Naive thymus-derived CD4-positive, alpha-beta T cell (primary cell): ENCODE measurements around the gene KRT81. TPM values are rescaled to one million over a fixed set of nuclear protein-coding genes. Genes with fewer than 3 reads are reported as not detected.
A peak's percentile ranks its signal among the peaks of the same experiment; 100 is the strongest.
"Not testable (repeated sequence)": the region's sequence is repeated elsewhere in the genome, so short reads cannot be mapped to it uniquely, and the experiment has no call there.

Experiments used
- ATAC-seq: fragments of 150-1000 bp; cut with Tn5 transposase; 2 replicates; pipeline ENCODE4 v1.10.0; 2021; ENCODE audit warnings: mild to moderate bottlenecking, moderate library complexity
- CTCF ChIA-PET: fragments of 350-600 bp; sonication (Branson Sonifier 250); formaldehyde crosslinking; loops from one replicate; lab custom pipeline; 2021; ENCODE audit warnings: antibody characterized with exemption; lab: Charles Lee
- POLR2A ChIA-PET: fragments of 350-600 bp; sonication (Branson Sonifier 250); formaldehyde crosslinking; loops from one replicate; lab custom pipeline; 2021; ENCODE audit warnings: antibody characterized with exemption, inconsistent platforms; lab: Charles Lee
- DNase-seq, 9 donors: peaks; one replicate each; pipeline versions ENCODE4 v3.0.0 to v3.0.0-alpha.2; 2020 to 2022; ENCODE audit warnings: mixed read lengths in 1 of 9
- H3K27ac ChIP-seq: one replicate; pipeline ENCODE4 v1.7.0; 2013; ENCODE audit warnings: mild to moderate bottlenecking, low read depth, low read length, moderate library complexity
- H3K27me3 ChIP-seq, 2 donors: one replicate each; pipeline ENCODE4 v1.7.0; 2013; ENCODE audit warnings: low read length in 2 of 2, mild to moderate bottlenecking in 2 of 2, moderate library complexity in 2 of 2; ENCODE audit not compliant: control insufficient read depth in 2 of 2, insufficient read depth in 2 of 2
- H3K36me3 ChIP-seq, 3 experiments: 1 replicate in 2 of 3; 2 replicates in 1 of 3; pipeline ENCODE4 v1.7.0; 2013; ENCODE audit warnings: low read length in 3 of 3, mild to moderate bottlenecking in 3 of 3, moderate library complexity in 1 of 3; ENCODE audit not compliant: insufficient read depth in 3 of 3, control insufficient read depth in 2 of 3
- H3K4me1 ChIP-seq, 2 donors: one replicate each; pipeline ENCODE4 v1.7.0; 2013; ENCODE audit warnings: low read length in 2 of 2, mild to moderate bottlenecking in 2 of 2, moderate library complexity in 1 of 2; ENCODE audit not compliant: control insufficient read depth in 2 of 2, insufficient read depth in 2 of 2
- H3K4me3 ChIP-seq: 2 replicates; pipeline ENCODE4 v1.7.0; 2013; ENCODE audit warnings: mild to moderate bottlenecking, low read length
- H3K9me3 ChIP-seq, 3 experiments: 1 replicate in 2 of 3; 2 replicates in 1 of 3; pipeline ENCODE4 v1.7.0; 2013; ENCODE audit warnings: low read length in 3 of 3; ENCODE audit not compliant: control insufficient read depth in 2 of 3
- H3K27ac Mint-ChIP-seq, 9 donors: one replicate each; pipeline ENCODE4 v1.8.0; 2020 to 2022; ENCODE audit warnings: mixed read lengths in 9 of 9, mild to moderate bottlenecking in 8 of 9, moderate library complexity in 5 of 9, inconsistent platforms in 2 of 9
- H3K27me3 Mint-ChIP-seq, 5 donors: one replicate each; pipeline ENCODE4 v1.8.0; 2021 to 2022; ENCODE audit warnings: mixed read lengths in 5 of 5, mild to moderate bottlenecking in 1 of 5
- H3K36me3 Mint-ChIP-seq, 5 donors: one replicate each; pipeline ENCODE4 v1.8.0; 2020 to 2022; ENCODE audit warnings: mixed read lengths in 5 of 5, mild to moderate bottlenecking in 3 of 5, inconsistent platforms in 1 of 5
- H3K4me1 Mint-ChIP-seq, 7 donors: one replicate each; pipeline ENCODE4 v1.8.0; 2020 to 2022; ENCODE audit warnings: mixed read lengths in 7 of 7, mild to moderate bottlenecking in 3 of 7, inconsistent platforms in 1 of 7
- H3K4me3 Mint-ChIP-seq, 10 donors: one replicate each; pipeline ENCODE4 v1.8.0; 2020 to 2022; ENCODE audit warnings: mild to moderate bottlenecking in 10 of 10, mixed read lengths in 10 of 10, moderate library complexity in 6 of 10, inconsistent platforms in 2 of 10
- H3K9me3 Mint-ChIP-seq, 11 donors: one replicate each; pipeline ENCODE4 v1.8.0; 2020 to 2022; ENCODE audit warnings: mixed read lengths in 11 of 11, mild to moderate bottlenecking in 4 of 11, inconsistent platforms in 1 of 11, moderate library complexity in 1 of 11
- intact Hi-C, 2 donors: fragments of 100-400 bp; cut with micrococcal nuclease; formaldehyde crosslinking; loops; one replicate each; pipeline ENCODE4 v1.15.1; 2023
- polyA plus RNA-seq, 2 donors: library from polyadenylated mRNA; unstranded; fragments of 300-500 nt; fragmentation: Illumina TruSeq; gene quantifications; one replicate each; pipeline ENCODE4 v1.2.3, GENCODE V29; 2021
- total RNA-seq, 6 experiments: library from RNA in 5 of 6; stranded (reverse) in 5 of 6; gene quantifications; 1 replicate in 5 of 6; 2 replicates in 1 of 6; pipeline ENCODE4 v1.2.3 and lab custom pipeline; 2021 to 2026

The KRT81 gene
- total and polyA plus RNA-seq, 7 experiments from 2014 or later = 0.15 to 0.21 TPM; not detected in 5

- Mint-ChIP-seq H3K4me3 (peak overlapping the region in 1 of 10 donors; percentile 65), H3K9me3 (no peaks in the 10 kb centered on the region), H3K36me3 (peaks cover 0 to 48% (median 0%) of the 10 kb centered on the region in 5 donors), H3K27me3 (peaks cover 28 to 60% (median 46%) of the 10 kb centered on the region in 5 donors), H3K27ac (peak overlapping the region in 1 of 9 donors; percentile 99), H3K4me1 (peaks cover 0 to 63% (median 14%) of the 10 kb centered on the region in 7 donors)
- intact Hi-C loops = no loop called here
- H3K27me3 ChIP-seq = no peaks in the 10 kb centered on the region
- no peak overlapping the region for H3K4me3 ChIP-seq
- no peak overlapping the region for H3K27ac ChIP-seq
- ChIA-PET POLR2A (no interaction called here), CTCF (no interaction called here)
- no peaks in the 10 kb centered on the region for H3K36me3 ChIP-seq
- DNase-seq = no peak
- ATAC-seq = no peak
- no peaks in the 10 kb centered on the region for H3K4me1 ChIP-seq
- no peaks in the 10 kb centered on the region for H3K9me3 ChIP-seq
Observed at GRCh38 chr12:52252728-52253343, 38.5 kb downstream of the KRT81 start.

- H3K9me3 ChIP-seq, H3K9me3 Mint-ChIP-seq, H3K27ac ChIP-seq, ATAC-seq, POLR2A ChIA-PET, H3K27me3 ChIP-seq, H3K4me1 ChIP-seq, H3K36me3 ChIP-seq, H3K4me3 ChIP-seq, DNase-seq, intact Hi-C loops: not testable (repeated sequence)
- Mint-ChIP-seq H3K4me1 (peaks cover 0 to 69% (median 14%) of the 10 kb centered on the region in 7 donors), H3K27ac (peak overlapping the region in 1 of 9 donors; percentile 99), H3K27me3 (peaks cover 21 to 60% (median 48%) of the 10 kb centered on the region in 5 donors), H3K36me3 (peaks cover 0 to 53% (median 0%) of the 10 kb centered on the region in 5 donors), H3K4me3 (peak overlapping the region in 1 of 10 donors; percentile 85)
- CTCF ChIA-PET = interaction anchor here (0.7 kb wide), 1 partner anchor 236 kb away, joined by 3 read pairs; no protein-coding TSS in a partner anchor
Observed at GRCh38 chr12:52252175-52252615, 39.1 kb downstream of the KRT81 start.

- intact Hi-C loops = no loop called here
- Mint-ChIP-seq H3K4me1 (peaks cover 0 to 74% (median 14%) of the 10 kb centered on the region in 7 donors), H3K9me3 (no peaks in the 10 kb centered on the region), H3K27ac (peak overlapping the region in 2 of 9 donors; percentile 8 to 99), H3K4me3 (peak overlapping the region in 1 of 10 donors; percentile 85), H3K27me3 (peaks cover 14 to 53% (median 43%) of the 10 kb centered on the region in 5 donors), H3K36me3 (peaks cover 0 to 50% (median 0%) of the 10 kb centered on the region in 5 donors)
- no peaks in the 10 kb centered on the region for H3K9me3 ChIP-seq
- H3K36me3 ChIP-seq = no peaks in the 10 kb centered on the region
- ATAC-seq (no peak), DNase-seq (no peak)
- POLR2A ChIA-PET = no interaction called here
- no peaks in the 10 kb centered on the region for H3K4me1 ChIP-seq
- CTCF ChIA-PET = interaction anchor here (0.7 kb wide), 1 partner anchor 236 kb away, joined by 3 read pairs; no protein-coding TSS in a partner anchor
- no peak overlapping the region for H3K27ac ChIP-seq
- H3K4me3 ChIP-seq = no peak overlapping the region
- no peaks in the 10 kb centered on the region for H3K27me3 ChIP-seq
Observed at GRCh38 chr12:52251367-52252051, 39.8 kb downstream of the KRT81 start.

GRCh38 chr12:52250048-52250990, 41.0 kb downstream of the KRT81 start:
- Mint-ChIP-seq H3K4me3 (peak overlapping the region in 3 of 10 donors; percentile 16 to 52 (median 30)), H3K36me3 (peaks cover 0 to 53% (median 0%) of the 10 kb centered on the region in 5 donors), H3K27ac (peak overlapping the region in 1 of 9 donors; percentile 76), H3K9me3 (no peaks in the 10 kb centered on the region), H3K27me3 (peaks cover 2 to 41% (median 31%) of the 10 kb centered on the region in 5 donors), H3K4me1 (peaks cover 0 to 82% (median 14%) of the 10 kb centered on the region in 7 donors)
- intact Hi-C loops = no loop called here
- no peak overlapping the region for H3K27ac ChIP-seq
- H3K9me3 ChIP-seq = no peaks in the 10 kb centered on the region
- ChIA-PET CTCF (no interaction called here), POLR2A (no interaction called here)
- DNase-seq (no peak), ATAC-seq (no peak)
- no peak overlapping the region for H3K4me3 ChIP-seq
- no peaks in the 10 kb centered on the region for H3K36me3 ChIP-seq
- H3K4me1 ChIP-seq = no peaks in the 10 kb centered on the region
- no peaks in the 10 kb centered on the region for H3K27me3 ChIP-seq

- Histone ChIP-seq H3K36me3 (no peaks in the 10 kb centered on the region), H3K9me3 (no peaks in the 10 kb centered on the region), H3K27ac (no peak overlapping the region), H3K27me3 (no peaks in the 10 kb centered on the region), H3K4me3 (no peak overlapping the region), H3K4me1 (no peaks in the 10 kb centered on the region)
- ATAC-seq = no peak
- Mint-ChIP-seq H3K4me1 (peaks cover 0 to 85% (median 15%) of the 10 kb centered on the region in 7 donors), H3K27me3 (peaks cover 0 to 33% (median 26%) of the 10 kb centered on the region in 5 donors), H3K27ac (peak overlapping the region in 1 of 9 donors; percentile 76), H3K4me3 (peak overlapping the region in 5 of 10 donors; percentile 2 to 52 (median 30)), H3K36me3 (peaks cover 0 to 52% (median 0%) of the 10 kb centered on the region in 5 donors), H3K9me3 (no peaks in the 10 kb centered on the region)
- ChIA-PET POLR2A (no interaction called here), CTCF (no interaction called here)
- intact Hi-C loops = loop anchor here in 1 of 2 donors (10.0 kb wide), 1 partner anchor 225 kb away; no protein-coding TSS in a partner anchor
- no peak for DNase-seq
Observed at GRCh38 chr12:52249511-52250047, 41.8 kb downstream of the KRT81 start.
